Ishikawa (cell line): ENCODE measurements around the gene NCR3LG1.
A peak's percentile ranks its signal among the peaks of the same experiment; 100 is the strongest.

Experiments
- CEBPB ChIP-seq: IDR thresholded peaks from 2 replicates; pipeline ENCODE4 v1.6.1; 2012
- CREB1 ChIP-seq: IDR thresholded peaks from 2 replicates; pipeline ENCODE4 v1.6.1; 2012; ENCODE audit warnings: low read depth
- EGR1 ChIP-seq: IDR thresholded peaks from 2 replicates; pipeline ENCODE4 v1.6.1; 2012
- EP300 ChIP-seq: IDR thresholded peaks from 2 replicates; pipeline ENCODE4 v1.6.1; 2012; ENCODE audit warnings: borderline replicate concordance
- FOXM1 ChIP-seq: IDR thresholded peaks from 2 replicates; pipeline ENCODE4 v1.6.1; 2012; ENCODE audit warnings: low read depth, borderline replicate concordance
- NFIC ChIP-seq: IDR thresholded peaks from 2 replicates; pipeline ENCODE4 v1.6.1; 2012
- RAD21 ChIP-seq: IDR thresholded peaks from 2 replicates; pipeline ENCODE4 v1.6.1; 2012; ENCODE audit warnings: low read depth
- TAF1 ChIP-seq: IDR thresholded peaks from 2 replicates; pipeline ENCODE4 v1.6.1; 2012; ENCODE audit warnings: low read depth, mild to moderate bottlenecking
- TCF12 ChIP-seq: IDR thresholded peaks from 2 replicates; pipeline ENCODE4 v1.6.1; 2012; ENCODE audit warnings: low read depth
- TEAD4 ChIP-seq: IDR thresholded peaks from 2 replicates; pipeline ENCODE4 v1.6.1; 2012
- YY1 ChIP-seq: IDR thresholded peaks from 2 replicates; pipeline ENCODE4 v1.6.1; 2012; ENCODE audit warnings: low read depth
- ZBTB7A ChIP-seq: IDR thresholded peaks from 2 replicates; pipeline ENCODE4 v1.6.1; 2012; ENCODE audit warnings: low read depth
- TF ChIP-seq, protein P1 (sequence below): IDR thresholded peaks from 2 replicates; pipeline ENCODE4 v1.6.1; 2012
- TF ChIP-seq, protein P2 (sequence below): IDR thresholded peaks from 2 replicates; pipeline ENCODE4 v1.6.1; 2012; ENCODE audit warnings: low read depth, mild to moderate bottlenecking
- TF ChIP-seq, protein P3 (sequence below): IDR thresholded peaks from 2 replicates; pipeline ENCODE4 v1.6.1; 2012

NCR3LG1 gene

DNA sequence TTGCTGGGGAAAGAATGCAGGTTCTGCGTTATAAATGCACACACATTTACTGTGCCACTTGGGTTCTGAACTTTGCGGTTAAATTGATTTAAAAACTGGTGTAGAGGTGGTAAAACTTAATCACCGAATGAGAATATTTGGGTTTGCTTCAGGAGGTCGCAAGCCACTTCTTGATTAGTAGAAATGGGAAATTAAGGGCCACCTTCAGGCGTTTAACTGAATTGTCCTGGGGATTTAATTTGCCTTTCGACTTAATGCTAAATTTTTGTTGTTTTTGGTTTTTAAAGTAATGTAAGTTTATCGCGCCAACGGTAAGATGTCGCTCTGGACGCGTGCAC, 459 bp upstream of the NCR3LG1 start:
- TF ChIP-seq RAD21 (no peak), TEAD4 (no peak), YY1 (no peak), EGR1 (no peak), ZBTB7A (no peak), NFIC (no peak), CEBPB (no peak), TCF12 (no peak), FOXM1 (no peak), EP300 (no peak), CREB1 (no peak), TAF1 (no peak)
- TF ChIP-seq, protein P1, sequence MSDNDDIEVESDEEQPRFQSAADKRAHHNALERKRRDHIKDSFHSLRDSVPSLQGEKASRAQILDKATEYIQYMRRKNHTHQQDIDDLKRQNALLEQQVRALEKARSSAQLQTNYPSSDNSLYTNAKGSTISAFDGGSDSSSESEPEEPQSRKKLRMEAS, result no peak
- TF ChIP-seq, protein P2, sequence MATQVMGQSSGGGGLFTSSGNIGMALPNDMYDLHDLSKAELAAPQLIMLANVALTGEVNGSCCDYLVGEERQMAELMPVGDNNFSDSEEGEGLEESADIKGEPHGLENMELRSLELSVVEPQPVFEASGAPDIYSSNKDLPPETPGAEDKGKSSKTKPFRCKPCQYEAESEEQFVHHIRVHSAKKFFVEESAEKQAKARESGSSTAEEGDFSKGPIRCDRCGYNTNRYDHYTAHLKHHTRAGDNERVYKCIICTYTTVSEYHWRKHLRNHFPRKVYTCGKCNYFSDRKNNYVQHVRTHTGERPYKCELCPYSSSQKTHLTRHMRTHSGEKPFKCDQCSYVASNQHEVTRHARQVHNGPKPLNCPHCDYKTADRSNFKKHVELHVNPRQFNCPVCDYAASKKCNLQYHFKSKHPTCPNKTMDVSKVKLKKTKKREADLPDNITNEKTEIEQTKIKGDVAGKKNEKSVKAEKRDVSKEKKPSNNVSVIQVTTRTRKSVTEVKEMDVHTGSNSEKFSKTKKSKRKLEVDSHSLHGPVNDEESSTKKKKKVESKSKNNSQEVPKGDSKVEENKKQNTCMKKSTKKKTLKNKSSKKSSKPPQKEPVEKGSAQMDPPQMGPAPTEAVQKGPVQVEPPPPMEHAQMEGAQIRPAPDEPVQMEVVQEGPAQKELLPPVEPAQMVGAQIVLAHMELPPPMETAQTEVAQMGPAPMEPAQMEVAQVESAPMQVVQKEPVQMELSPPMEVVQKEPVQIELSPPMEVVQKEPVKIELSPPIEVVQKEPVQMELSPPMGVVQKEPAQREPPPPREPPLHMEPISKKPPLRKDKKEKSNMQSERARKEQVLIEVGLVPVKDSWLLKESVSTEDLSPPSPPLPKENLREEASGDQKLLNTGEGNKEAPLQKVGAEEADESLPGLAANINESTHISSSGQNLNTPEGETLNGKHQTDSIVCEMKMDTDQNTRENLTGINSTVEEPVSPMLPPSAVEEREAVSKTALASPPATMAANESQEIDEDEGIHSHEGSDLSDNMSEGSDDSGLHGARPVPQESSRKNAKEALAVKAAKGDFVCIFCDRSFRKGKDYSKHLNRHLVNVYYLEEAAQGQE, result no peak
- TF ChIP-seq, protein P3, sequence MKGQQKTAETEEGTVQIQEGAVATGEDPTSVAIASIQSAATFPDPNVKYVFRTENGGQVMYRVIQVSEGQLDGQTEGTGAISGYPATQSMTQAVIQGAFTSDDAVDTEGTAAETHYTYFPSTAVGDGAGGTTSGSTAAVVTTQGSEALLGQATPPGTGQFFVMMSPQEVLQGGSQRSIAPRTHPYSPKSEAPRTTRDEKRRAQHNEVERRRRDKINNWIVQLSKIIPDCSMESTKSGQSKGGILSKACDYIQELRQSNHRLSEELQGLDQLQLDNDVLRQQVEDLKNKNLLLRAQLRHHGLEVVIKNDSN, result no peak

DNA sequence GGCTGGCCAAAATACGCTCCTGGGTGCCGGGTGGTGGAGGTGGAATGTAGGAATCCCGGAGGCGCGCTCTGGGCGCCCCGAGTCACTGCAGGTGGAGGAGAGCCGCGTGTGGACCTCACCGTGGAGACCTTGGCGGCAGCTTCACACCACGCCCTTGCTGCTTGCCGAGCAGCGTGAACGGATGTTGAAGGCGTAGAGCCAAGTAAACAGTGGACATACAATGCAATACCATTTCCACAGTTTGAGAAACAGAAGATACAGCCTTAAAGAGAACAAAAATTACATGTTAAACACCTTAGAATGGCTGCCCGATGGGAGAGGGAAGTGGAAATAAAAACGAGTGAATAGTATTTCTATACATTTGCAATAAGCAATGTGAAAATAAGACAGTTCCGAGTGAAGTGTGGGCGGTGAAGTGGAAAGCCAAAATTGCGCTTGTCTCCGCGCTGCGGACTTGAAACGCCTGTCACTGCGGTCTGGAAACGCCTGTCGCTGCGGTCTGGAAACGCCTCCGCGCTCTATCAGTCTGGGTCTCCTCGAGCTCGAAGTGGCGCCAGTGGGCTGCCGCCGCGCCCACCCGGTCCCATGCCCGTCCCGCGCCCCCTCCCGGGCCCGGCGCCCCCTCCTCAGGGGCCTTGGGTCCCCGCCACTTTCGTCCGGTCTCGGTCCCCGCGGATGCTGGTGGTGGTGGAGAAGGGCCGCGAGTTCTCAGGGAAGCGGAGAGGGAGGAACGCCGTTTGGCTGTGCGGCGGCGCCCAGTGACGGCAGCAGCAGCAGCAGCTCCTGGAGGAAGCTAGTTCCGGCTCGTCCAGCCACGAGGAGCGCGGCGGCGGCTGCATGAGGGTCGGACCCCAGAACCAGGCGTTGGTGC, 1.6 kb downstream of the NCR3LG1 start:
- no peak for TF ChIP-seq NFIC
- peak; percentile 5; the same call in 1 of the 2 replicates for TF ChIP-seq YY1
- TF ChIP-seq ZBTB7A, result peak; percentile 82
- TF ChIP-seq TCF12, result 0 out of 2 replicates have a peak, but pooled peaks have one; percentile 17
- TF ChIP-seq, protein P1, result peak; percentile 83

DNA sequence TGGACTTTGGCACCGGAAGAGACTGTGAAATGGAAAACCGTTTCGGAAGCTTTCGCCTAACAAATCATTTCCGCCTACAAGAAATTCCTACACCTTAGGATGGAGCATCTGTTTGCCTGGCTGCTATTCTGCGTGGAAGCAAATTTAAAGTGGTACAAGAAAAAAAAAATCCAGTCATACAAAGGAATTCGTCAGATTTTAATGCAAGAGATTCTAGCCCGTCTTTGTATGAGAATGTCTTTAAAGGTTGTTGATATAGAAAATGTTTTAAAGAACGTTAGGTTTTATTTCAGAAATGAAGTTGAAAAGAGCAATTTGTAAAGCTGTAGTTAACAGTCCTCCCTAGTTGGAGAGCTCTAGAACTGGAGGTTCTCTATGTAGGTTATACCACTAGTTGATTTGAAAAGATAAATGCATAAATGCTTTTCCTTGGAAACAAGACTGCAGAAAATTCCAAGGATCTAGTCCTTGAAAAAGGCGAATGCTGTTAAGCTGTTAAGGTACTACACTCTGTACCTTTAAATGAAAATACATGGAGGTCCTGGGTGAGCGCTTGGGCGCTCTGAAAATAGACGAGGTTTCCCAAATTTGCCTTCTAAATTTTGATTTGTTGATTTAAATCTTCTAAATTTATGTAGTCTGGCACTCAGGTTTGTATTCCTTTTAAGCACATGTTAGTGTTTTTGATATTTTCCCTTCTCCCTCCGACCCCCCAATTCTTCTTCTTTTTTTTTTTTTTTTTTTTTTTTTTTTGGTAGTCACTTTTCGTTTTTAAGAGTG, 2.4 kb downstream of the NCR3LG1 start:
- TF ChIP-seq YY1 (no peak), TEAD4 (peak; percentile 26; the same call in 1 of the 2 replicates)

DNA sequence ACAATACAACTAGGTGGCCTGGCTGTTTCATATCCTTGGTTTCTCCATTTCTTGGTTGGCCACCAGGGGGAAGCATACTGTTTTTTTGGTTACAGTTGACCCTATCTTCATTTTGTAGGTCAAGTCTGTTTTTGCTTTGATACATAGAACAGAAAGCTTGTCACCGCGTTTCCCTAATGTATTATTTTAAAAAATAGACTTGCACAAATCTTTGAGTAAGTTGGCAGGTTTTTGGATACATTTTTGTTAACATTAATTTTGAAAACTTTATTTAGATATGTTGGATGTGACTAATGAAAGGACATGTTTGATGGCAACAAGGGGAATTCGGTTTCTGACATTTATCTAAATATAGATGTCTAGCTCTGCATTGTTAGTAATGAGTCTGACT, 3.0 kb downstream of the NCR3LG1 start:
- TF ChIP-seq RAD21 (peak; percentile 41), FOXM1 (no peak), EP300 (no peak), EGR1 (no peak), TCF12 (no peak), YY1 (no peak)
- TF ChIP-seq, protein P3, result no peak

DNA sequence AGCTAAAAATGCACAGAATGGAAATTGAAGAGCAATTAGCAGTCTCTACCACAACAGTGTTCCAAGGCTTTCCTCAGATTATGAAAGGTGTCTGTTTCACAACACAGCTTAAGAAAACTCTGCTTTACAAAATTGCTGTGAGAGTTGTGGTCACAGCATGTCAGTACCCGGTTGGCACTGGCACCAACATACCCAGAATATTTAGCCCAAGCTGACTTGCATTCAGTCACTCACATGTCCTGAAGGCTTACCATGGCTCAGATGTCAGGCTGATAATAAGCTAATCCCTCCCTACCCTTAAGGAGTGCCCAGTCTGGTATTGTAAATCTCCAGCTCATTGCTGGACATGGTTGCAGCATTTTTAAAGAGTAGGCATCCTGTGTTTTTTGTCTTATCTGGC, 14.9 kb downstream of the NCR3LG1 start:
- TF ChIP-seq TAF1 (no peak), EP300 (no peak), EGR1 (no peak), YY1 (no peak), RAD21 (no peak), TCF12 (no peak)
- TF ChIP-seq, protein P2, result no peak
- TF ChIP-seq, protein P1, result no peak

DNA sequence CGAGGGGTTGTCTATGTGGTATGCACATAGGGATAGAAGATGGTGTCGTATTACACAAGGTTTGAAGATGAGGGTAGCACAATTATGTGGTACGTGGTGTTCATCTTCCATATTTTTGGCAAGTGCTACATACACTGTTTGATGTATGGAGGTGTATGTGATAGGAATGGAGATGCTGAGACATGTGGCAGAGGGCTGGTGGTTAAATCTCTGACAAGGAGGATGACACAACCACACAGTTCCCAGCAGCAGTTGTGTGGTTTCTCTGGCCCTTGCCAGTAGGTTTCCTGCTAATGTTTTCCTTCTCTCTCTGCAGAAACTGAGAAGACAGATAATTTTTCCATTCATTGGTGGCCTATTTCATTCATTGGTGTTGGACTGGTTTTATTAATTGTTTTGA, 17.0 kb downstream of the NCR3LG1 start:
- no peak for TF ChIP-seq TCF12
